SK-N-SH (cell line): Measurements from ENCODE around the gene SLC12A7.

Source experiments
- CTCF ChIP-seq: fragments of 200-600 bp; sonication (generic); IDR thresholded peaks from 2 replicates; pipeline ENCODE4 v1.6.1; 2017; ENCODE audit warnings: antibody characterized with exemption, mild to moderate bottlenecking, moderate library complexity
- EP300 ChIP-seq, 2 experiments: IDR thresholded peaks; 2 replicates each; pipeline versions ENCODE4 v1.4.0 to v1.6.1; 2012; ENCODE audit warnings: borderline replicate concordance in 1 of 2, low read depth in 1 of 2, low read length in 1 of 2
- GABPA ChIP-seq: IDR thresholded peaks from 2 replicates; pipeline ENCODE4 v1.4.0; 2012; ENCODE audit warnings: low read depth, mild to moderate bottlenecking
- JUND ChIP-seq: IDR thresholded peaks from 2 replicates; pipeline ENCODE4 v1.4.0; 2012
- MAX ChIP-seq: IDR thresholded peaks from 2 replicates; pipeline ENCODE4 v1.4.0; 2012; ENCODE audit warnings: low read depth
- POLR2AphosphoS5 ChIP-seq: IDR thresholded peaks from 2 replicates; pipeline ENCODE4 v1.6.1; 2012; ENCODE audit warnings: low read depth, low read length
- REST ChIP-seq: IDR thresholded peaks from 2 replicates; pipeline ENCODE4 v1.6.1; 2012; ENCODE audit warnings: mild to moderate bottlenecking, low read depth, low read length, moderate library complexity
- TAF1 ChIP-seq: IDR thresholded peaks from 2 replicates; pipeline ENCODE4 v1.6.1; 2012; ENCODE audit warnings: low read depth, mild to moderate bottlenecking, low read length, moderate library complexity, borderline replicate concordance
- USF2 ChIP-seq: fragments of 150-350 bp; IDR thresholded peaks from 2 replicates; pipeline ENCODE4 v1.6.1; 2017; ENCODE audit warnings: antibody characterized with exemption, low read length, low read depth, borderline replicate concordance

- TF ChIP-seq GABPA (no peak), MAX (no peak), CTCF (no peak), REST (no peak), USF2 (no peak), EP300 (IDR thresholded peaks at IDR 0.05; ENCODE audit: borderline replicate concordance in 1 of 2, low read depth in 1 of 2, low read length in 1 of 2) (no peak), JUND (no peak), TAF1 (no peak), POLR2AphosphoS5 (no peak)
Measured at GRCh38 chr5:1002271-1002546, 109.7 kb downstream of the SLC12A7 start.
